Choroid plexus epithelial cell (primary cell): ENCODE data around the gene CDK10.

ENCODE experiments used
- DNase-seq: peaks from one replicate; pipeline ENCODE4 v3.0.0-alpha.2; 2010; ENCODE audit warnings: low read depth
- H3K4me3 ChIP-seq: 2 replicates; pipeline ENCODE4 v1.5.1; 2011; ENCODE audit warnings: low read depth, mild to moderate bottlenecking, control low read depth, low read length, moderate library complexity
- CTCF ChIP-seq: conservative IDR thresholded peaks from 2 replicates; pipeline ENCODE4 v1.5.1; 2011; ENCODE audit warnings: low read depth, mild to moderate bottlenecking, control low read depth, inconsistent platforms, low read length, moderate library complexity

Gene CDK10

GRCh38 chr16:89709166-89709565 is 22.7 kb downstream of the CDK10 start:
- no peak for DNase-seq
- H3K4me3 ChIP-seq: no peak overlapping the region
- TF ChIP-seq CTCF: no peak

GRCh38 chr16:89709716-89710432 is 23.4 kb downstream of the CDK10 start:
- no peak for DNase-seq
- no peak overlapping the region for H3K4me3 ChIP-seq
- TF ChIP-seq CTCF: no peak

DNA sequence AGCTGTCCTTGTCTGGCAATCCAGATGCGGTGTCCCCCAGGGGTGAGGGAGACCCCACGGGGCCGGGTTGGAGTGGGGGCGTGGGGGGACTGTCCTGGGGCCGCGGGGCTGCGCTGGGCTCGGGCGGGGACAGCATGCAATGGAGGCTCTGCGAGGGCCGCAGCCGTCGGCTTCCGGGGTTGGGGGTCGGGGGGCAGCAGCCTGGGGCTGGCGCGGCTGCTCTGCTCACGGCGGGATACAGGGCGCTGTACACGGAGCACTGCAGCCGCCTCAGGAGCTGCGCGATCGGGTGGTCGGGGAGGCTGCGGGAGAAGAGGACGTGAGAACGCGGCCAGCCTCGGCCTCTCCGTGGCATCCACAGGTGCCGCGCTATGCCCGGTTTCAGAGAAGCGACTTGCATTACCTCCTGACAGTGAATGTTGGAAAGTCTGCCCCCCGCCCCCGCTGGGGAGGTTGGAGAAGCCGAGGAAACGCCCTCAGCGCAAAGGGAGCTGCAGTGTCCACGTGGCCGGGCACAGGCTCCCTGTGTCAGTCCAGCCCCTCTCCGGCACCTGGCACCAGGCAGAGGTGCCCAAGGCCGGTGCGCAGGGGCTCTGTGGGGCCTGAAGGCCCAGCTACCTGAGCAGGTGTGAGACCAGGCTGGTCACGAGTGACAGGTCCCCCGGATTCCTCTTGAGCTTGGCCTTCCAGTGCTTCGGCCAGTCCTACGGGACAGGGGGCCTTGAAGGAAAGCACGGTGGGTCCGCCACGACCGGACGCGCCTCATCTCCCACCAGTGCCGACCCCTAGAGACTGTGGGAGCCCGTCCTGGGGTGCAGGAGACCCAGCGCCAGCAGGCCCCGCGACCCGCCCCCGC is 24.4 kb downstream of the CDK10 start:
- DNase-seq: no peak
- H3K4me3 ChIP-seq: no peak overlapping the region

GRCh38 chr16:89711601-89712273 is 25.2 kb downstream of the CDK10 start:
- peak overlapping the region; percentile 68 for H3K4me3 ChIP-seq
- DNase-seq: peak; percentile 67
- no peak for TF ChIP-seq CTCF

More for the DNA sequence above, 24.4 kb downstream of the CDK10 start:
- no peak for TF ChIP-seq CTCF

DNA sequence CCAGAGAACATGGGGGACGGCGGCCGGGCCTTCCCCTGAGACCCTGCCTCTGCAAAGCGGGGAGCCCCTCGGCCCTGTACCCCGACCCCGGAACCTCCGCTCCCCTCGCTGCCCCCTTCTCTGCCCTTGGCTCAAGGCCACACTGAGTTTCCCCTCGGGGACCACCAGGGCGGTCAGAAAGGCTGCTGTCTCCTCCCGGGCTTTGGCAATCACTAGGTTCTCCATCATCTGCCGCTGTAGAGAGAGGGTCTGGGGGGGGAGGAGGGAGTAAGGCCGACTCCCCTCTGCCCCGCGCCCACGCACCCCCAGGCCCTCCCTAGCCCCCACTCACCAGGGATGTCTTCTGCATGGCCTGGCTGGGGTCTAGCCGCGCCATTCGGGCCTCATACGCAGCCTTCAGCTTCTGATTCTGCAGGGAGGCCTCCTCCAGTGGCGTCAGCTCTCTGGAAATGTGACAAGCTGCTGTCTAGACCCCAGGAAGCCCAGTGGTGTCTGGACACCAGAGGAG is 25.8 kb downstream of the CDK10 start:
- DNase-seq: peak; percentile 48
- TF ChIP-seq CTCF: no peak
- peak overlapping the region; percentile 68 for H3K4me3 ChIP-seq

DNA sequence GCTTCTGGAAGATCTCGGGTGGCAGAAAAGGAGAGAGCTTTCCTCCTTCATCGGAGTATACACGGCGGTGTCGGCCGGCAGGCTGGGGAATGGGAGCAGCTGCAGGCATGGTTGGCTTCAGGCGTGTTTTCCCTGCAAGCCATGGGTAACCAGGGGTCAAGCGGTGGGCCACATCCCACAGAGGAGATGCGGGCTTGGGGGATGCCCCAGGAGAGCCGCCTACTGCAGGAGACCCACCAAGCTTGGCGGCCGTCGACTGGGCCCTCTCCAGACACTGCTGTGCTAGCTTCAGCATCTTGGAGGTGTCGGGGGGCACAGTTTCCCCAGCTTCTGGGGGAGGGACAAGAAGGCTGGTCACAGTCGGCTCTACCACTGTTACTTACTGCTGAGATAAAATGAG is 30.0 kb downstream of the CDK10 start:
- no peak for TF ChIP-seq CTCF
- H3K4me3 ChIP-seq: no peak overlapping the region
- DNase-seq: no peak
